ENCODE measurements around the gene HKDC1.

DNA sequence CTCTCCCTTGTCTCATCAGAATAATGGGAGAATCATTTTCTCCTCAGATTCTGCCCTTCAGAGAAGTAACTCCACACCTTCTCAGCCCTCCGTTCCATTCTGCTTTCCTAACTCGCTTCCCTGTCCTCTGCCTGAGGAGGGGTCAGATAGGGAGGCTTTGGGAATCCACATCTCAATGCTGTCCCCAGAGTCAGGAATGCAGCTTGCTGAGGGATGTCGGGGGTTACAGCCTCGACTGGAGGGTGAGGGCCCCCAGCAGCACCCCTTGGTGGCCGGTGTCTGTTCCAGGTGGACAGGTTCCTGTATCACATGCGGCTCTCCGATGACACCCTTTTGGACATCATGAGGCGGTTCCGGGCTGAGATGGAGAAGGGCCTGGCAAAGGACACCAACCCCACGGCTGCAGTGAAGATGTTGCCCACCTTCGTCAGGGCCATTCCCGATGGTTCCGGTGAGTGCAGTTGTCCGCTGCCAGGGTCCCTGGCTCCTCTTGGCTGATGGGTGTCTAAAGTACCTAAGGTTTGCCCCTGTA, 6.9 kb downstream of the HKDC1 start:
- TF ChIP-seq CSDC2 (CRISPR knock-in tag; IDR thresholded peaks at IDR 0.05) (no peak), RARB (CRISPR knock-in tag; IDR thresholded peaks at IDR 0.05) (no peak), ZFP30 (CRISPR knock-in tag; IDR thresholded peaks at IDR 0.05) (no peak), OSR1 (CRISPR knock-in tag; IDR thresholded peaks at IDR 0.05) (no peak), PPARA (CRISPR knock-in tag; IDR thresholded peaks at IDR 0.05; ENCODE audit: borderline replicate concordance) (no peak), TSHZ2 (CRISPR knock-in tag; IDR thresholded peaks at IDR 0.05) (no peak), SNAI2 (CRISPR knock-in tag; IDR thresholded peaks at IDR 0.05) (no peak)
